HCT116 (cell line): ENCODE data around the gene RPLP1. TPM values are rescaled to one million over a fixed set of nuclear protein-coding genes. Genes with fewer than 3 reads are reported as not detected.

Experiments
- ATAC-seq: fragments of 200-7000 bp; cut with Tn5 transposase; 2 replicates; pipeline ENCODE4 v1.9.1; 2020; ENCODE audit warnings: mild to moderate bottlenecking, moderate library complexity
- BruUV-seq: library from RNA; stranded (reverse); fragments of 400-500 nt; replicated peaks from 2 replicates; lab custom pipeline; 2021; lab: Mats Ljungman, UMichigan
- CTCF ChIA-PET: fragments of 300-600 bp; sonication (Branson Sonifier 250); formaldehyde crosslinking; loops from one replicate; lab custom pipeline; 2021; ENCODE audit warnings: antibody characterized with exemption; lab: Charles Lee
- POLR2A ChIA-PET: fragments of 300-600, 350-600 bp; sonication (Branson Sonifier 250); formaldehyde crosslinking; loops from one replicate; lab custom pipeline; 2021; ENCODE audit warnings: antibody characterized with exemption; lab: Charles Lee
- RAD21 ChIA-PET, 2 experiments: fragments of 300-600 bp; sonication (Branson Sonifier 250); formaldehyde crosslinking; loops; one replicate each; lab custom pipeline; 2023; ENCODE audit warnings: low total read pairs in 2 of 2; ENCODE audit not compliant: uncharacterized antibody in 2 of 2, unreplicated experiment in 2 of 2, low non-redundant PET in 1 of 2; lab: Charles Lee
- DNase-seq: peaks from one replicate; pipeline ENCODE4 v3.0.0-alpha.2; 2010; ENCODE audit warnings: low read depth, low spot score
- H2AFZ ChIP-seq: fragments of 200-600 bp; shearing (Covaris generic), sonication (generic); 2 replicates; pipeline ENCODE4 v1.6.1; 2017; ENCODE audit warnings: low read depth, mixed run types, mixed read lengths, antibody characterized with exemption, low read length; ENCODE audit not compliant: poor library complexity, severe bottlenecking
- H3K27ac ChIP-seq: 2 replicates; pipeline ENCODE4 v1.5.1; 2012; ENCODE audit warnings: low read depth, low read length
- H3K27me3 ChIP-seq: fragments of 200-600 bp; sonication (generic); 2 replicates; pipeline ENCODE4 v1.6.1; 2016; ENCODE audit warnings: mixed run types, low read length, mixed read lengths; ENCODE audit not compliant: insufficient read depth
- H3K36me3 ChIP-seq, 2 experiments: fragments of 200-500 bp in 1 of 2; fragments of 200-600 bp in 1 of 2; sonication (Bioruptor generic) in 1 of 2; sonication (generic) in 1 of 2; 2 replicates each; pipeline versions ENCODE4 v1.5.1 to v1.6.1; 2014 to 2016; ENCODE audit warnings: low read length in 2 of 2, inconsistent platforms in 1 of 2, mixed read lengths in 1 of 2, mixed run types in 1 of 2; ENCODE audit not compliant: insufficient read depth in 2 of 2, control insufficient read depth in 1 of 2
- H3K4me1 ChIP-seq, 2 experiments: fragments of 200-600 bp in 1 of 2; sonication (generic) in 1 of 2; 2 replicates each; pipeline versions ENCODE4 v1.5.1 to v1.6.1; 2012 to 2017; ENCODE audit warnings: low read length in 2 of 2, inconsistent platforms in 1 of 2, mild to moderate bottlenecking in 1 of 2, mixed read lengths in 1 of 2, mixed run types in 1 of 2, moderate library complexity in 1 of 2; ENCODE audit not compliant: insufficient read depth in 2 of 2, control insufficient read depth in 1 of 2
- H3K4me2 ChIP-seq: fragments of 200-600 bp; sonication (generic); 2 replicates; pipeline ENCODE4 v1.6.1; 2017; ENCODE audit warnings: mixed run types, low read length, mixed read lengths
- H3K4me3 ChIP-seq, 2 experiments: fragments of 200-600 bp in 1 of 2; sonication (generic) in 1 of 2; replicated peaks in 1 of 2; 2 replicates each; pipeline ENCODE4 v1.5.1; 2011 to 2016; ENCODE audit warnings: low read length in 2 of 2, control low read depth in 1 of 2, low read depth in 1 of 2, mild to moderate bottlenecking in 1 of 2, mixed read lengths in 1 of 2, mixed run types in 1 of 2
- H3K79me2 ChIP-seq: fragments of 200-600 bp; sonication (generic); 2 replicates; pipeline ENCODE4 v1.6.1; 2017; ENCODE audit warnings: mild to moderate bottlenecking, mixed run types, low read length, moderate library complexity, mixed read lengths; ENCODE audit not compliant: insufficient read depth
- H3K9ac ChIP-seq: fragments of 200-600 bp; sonication (generic); 2 replicates; pipeline ENCODE4 v1.6.1; 2016; ENCODE audit warnings: low read length, mixed read lengths
- H3K9me2 ChIP-seq: fragments of 200-600 bp; sonication (generic), shearing (Covaris generic); 2 replicates; pipeline ENCODE4 v1.6.1; 2017; ENCODE audit warnings: mixed run types, mild to moderate bottlenecking, moderate library complexity; ENCODE audit not compliant: insufficient read depth
- H3K9me3 ChIP-seq, 2 experiments: fragments of 200-500 bp in 1 of 2; fragments of 200-600 bp in 1 of 2; sonication (Bioruptor generic) in 1 of 2; sonication (generic) in 1 of 2; 2 replicates each; pipeline ENCODE4 v1.6.1; 2014 to 2017; ENCODE audit warnings: low read length in 2 of 2, mixed read lengths in 2 of 2, inconsistent platforms in 1 of 2, low read depth in 1 of 2, mild to moderate bottlenecking in 1 of 2, mixed run types in 1 of 2, moderate library complexity in 1 of 2; ENCODE audit not compliant: control insufficient read depth in 1 of 2, insufficient read depth in 1 of 2
- H4K20me1 ChIP-seq: fragments of 200-600 bp; sonication (generic), shearing (Covaris generic); 2 replicates; pipeline ENCODE4 v1.6.1; 2017; ENCODE audit warnings: mixed run types, mild to moderate bottlenecking, moderate library complexity; ENCODE audit not compliant: insufficient read depth
- CEBPB ChIP-seq: IDR thresholded peaks from 2 replicates; pipeline ENCODE4 v1.6.1; 2012; ENCODE audit warnings: low read depth
- ELF1 ChIP-seq: IDR thresholded peaks from 2 replicates; pipeline ENCODE4 v1.6.1; 2012; ENCODE audit warnings: low read depth, borderline replicate concordance
- FOSL1 ChIP-seq: IDR thresholded peaks from 2 replicates; pipeline ENCODE4 v1.6.1; 2012; ENCODE audit warnings: low read depth
- JUND ChIP-seq: IDR thresholded peaks from 2 replicates; pipeline ENCODE4 v1.6.1; 2012
- POLR2AphosphoS5 ChIP-seq: IDR thresholded peaks from 2 replicates; pipeline ENCODE4 v1.6.1; 2011; ENCODE audit warnings: mild to moderate bottlenecking, low read depth, low read length, moderate library complexity
- REST ChIP-seq: IDR thresholded peaks from 2 replicates; pipeline ENCODE4 v1.6.1; 2012; ENCODE audit warnings: low read depth
- SRF ChIP-seq: IDR thresholded peaks from 2 replicates; pipeline ENCODE4 v1.6.1; 2012; ENCODE audit warnings: low read depth
- TCF7L2 ChIP-seq: IDR thresholded peaks from 2 replicates; pipeline ENCODE4 v1.7.0; 2011; ENCODE audit warnings: borderline replicate concordance, inconsistent platforms; ENCODE audit not compliant: insufficient read depth, insufficient read length; ENCODE audit errors: extremely low read depth
- YY1 ChIP-seq: IDR thresholded peaks from 2 replicates; pipeline ENCODE4 v1.6.1; 2011; ENCODE audit warnings: low read length, low read depth, moderate library complexity, mild to moderate bottlenecking; ENCODE audit not compliant: insufficient replicate concordance; ENCODE audit errors: extremely low read depth
- ZNF274 ChIP-seq: fragments of 200-500 bp; sonication (Bioruptor generic); IDR thresholded peaks from 2 replicates; pipeline ENCODE4 v1.6.1; 2014; ENCODE audit warnings: mild to moderate bottlenecking, low read depth, low read length, inconsistent platforms
- intact Hi-C: fragments of 100-400 bp; cut with micrococcal nuclease; formaldehyde crosslinking; loops from 2 replicates; pipeline ENCODE4 v1.10.0; 2022
- total RNA-seq: library from RNA; stranded (reverse); gene quantifications from one replicate; pipeline ENCODE4 v1.2.1, GENCODE V29; 2021; ENCODE audit not compliant: unreplicated experiment
- TF ChIP-seq, protein P1 (sequence below), 3 experiments: fragments of 200-600 bp in 1 of 3; sonication (generic) in 1 of 3; IDR thresholded peaks in 2 of 3; conservative IDR thresholded peaks in 1 of 3; 2 replicates each; pipeline ENCODE4 v1.5.1; 2012 to 2017; ENCODE audit warnings: low read depth in 2 of 3, low read length in 2 of 3, antibody characterized with exemption in 1 of 3, borderline replicate concordance in 1 of 3, control low read depth in 1 of 3, mild to moderate bottlenecking in 1 of 3, mixed read lengths in 1 of 3, mixed run types in 1 of 3, moderate library complexity in 1 of 3; ENCODE audit not compliant: insufficient read depth in 1 of 3

The RPLP1 gene
- total RNA-seq, 1 experiment from 2014 or later, result 3,138 TPM

- ChIA-PET POLR2A (interaction anchor here (1.6 kb wide), 1 partner anchor 16 kb away, joined by 5 read pairs; no protein-coding TSS in a partner anchor), CTCF (no interaction called here)
- no peaks in the 10 kb centered on the region; the same call in 1 of the 2 replicates for H4K20me1 ChIP-seq
- H2AFZ ChIP-seq, result no peak overlapping the region
- H3K4me3 ChIP-seq, result peak overlapping the region; percentile 89 to 92
- peak overlapping the region; percentile 81 for H3K4me2 ChIP-seq
- ATAC-seq, result no peak
- BruUV-seq, result TSS peak; percentile 76
- no peaks in the 10 kb centered on the region for H3K9me2 ChIP-seq
- peaks cover 18 to 32% of the 10 kb centered on the region in 2 experiments for H3K36me3 ChIP-seq
- peaks cover 66% of the 10 kb centered on the region for H3K79me2 ChIP-seq
- peak overlapping the region; percentile 83; the same call in 1 of the 2 replicates for H3K27ac ChIP-seq
- H3K4me1 ChIP-seq, result peaks cover 0 to 26% of the 10 kb centered on the region in 2 experiments; a peak in 3 of 4 replicates
- DNase-seq, result no peak
- H3K9ac ChIP-seq, result peak overlapping the region; percentile 94
- no peak for TF ChIP-seq REST
- TF ChIP-seq JUND, result no peak
- TF ChIP-seq POLR2AphosphoS5, result no peak
- no peak for TF ChIP-seq ZNF274
- TF ChIP-seq ELF1, result no peak
- TF ChIP-seq YY1, result no peak
- no peak for TF ChIP-seq SRF
- TF ChIP-seq TCF7L2, result no peak
- TF ChIP-seq, protein P1, sequence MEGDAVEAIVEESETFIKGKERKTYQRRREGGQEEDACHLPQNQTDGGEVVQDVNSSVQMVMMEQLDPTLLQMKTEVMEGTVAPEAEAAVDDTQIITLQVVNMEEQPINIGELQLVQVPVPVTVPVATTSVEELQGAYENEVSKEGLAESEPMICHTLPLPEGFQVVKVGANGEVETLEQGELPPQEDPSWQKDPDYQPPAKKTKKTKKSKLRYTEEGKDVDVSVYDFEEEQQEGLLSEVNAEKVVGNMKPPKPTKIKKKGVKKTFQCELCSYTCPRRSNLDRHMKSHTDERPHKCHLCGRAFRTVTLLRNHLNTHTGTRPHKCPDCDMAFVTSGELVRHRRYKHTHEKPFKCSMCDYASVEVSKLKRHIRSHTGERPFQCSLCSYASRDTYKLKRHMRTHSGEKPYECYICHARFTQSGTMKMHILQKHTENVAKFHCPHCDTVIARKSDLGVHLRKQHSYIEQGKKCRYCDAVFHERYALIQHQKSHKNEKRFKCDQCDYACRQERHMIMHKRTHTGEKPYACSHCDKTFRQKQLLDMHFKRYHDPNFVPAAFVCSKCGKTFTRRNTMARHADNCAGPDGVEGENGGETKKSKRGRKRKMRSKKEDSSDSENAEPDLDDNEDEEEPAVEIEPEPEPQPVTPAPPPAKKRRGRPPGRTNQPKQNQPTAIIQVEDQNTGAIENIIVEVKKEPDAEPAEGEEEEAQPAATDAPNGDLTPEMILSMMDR (IDR thresholded peaks at IDR 0.05 in 2 of 3, conservative IDR thresholded peaks at IDR 0.05 in 1 of 3; ENCODE audit: borderline replicate concordance in 1 of 3, insufficient read depth in 1 of 3, low read depth in 2 of 3, low read length in 2 of 3), result no peak
- TF ChIP-seq CEBPB, result no peak
- TF ChIP-seq FOSL1, result no peak
- TF ChIP-seq, all 23 proteins: peak for 0
- RAD21 ChIA-PET, result no interaction called here
- Histone ChIP-seq H3K27me3 (no peaks in the 10 kb centered on the region), H3K9me3 (no peaks in the 10 kb centered on the region)
- intact Hi-C loops, result no loop called here
These were observed 37.2 kb upstream of the RPLP1 start for GRCh38 chr15:69415381-69415780.
